Liver (tissue), 9 donors: ENCODE measurements around the gene UPF1. TPM values are rescaled to one million over a fixed set of nuclear protein-coding genes. Genes with fewer than 3 reads are reported as not detected.
A peak's percentile ranks its signal among the peaks of the same experiment; 100 is the strongest.

ENCODE experiments used
- DNase-seq: peaks from one replicate; pipeline ENCODE4 v3.0.0-alpha.2; 2017; ENCODE audit warnings: low spot score
- H3K27ac ChIP-seq, 2 donors: one replicate each; pipeline ENCODE4 v1.7.0; 2013; ENCODE audit warnings: inconsistent platforms in 2 of 2, low read length in 2 of 2, control low read depth in 1 of 2, low read depth in 1 of 2, mild to moderate bottlenecking in 1 of 2
- H3K27me3 ChIP-seq, 4 donors: one replicate each; pipeline versions ENCODE4 v1.6.1 to v1.7.0; 2013; ENCODE audit warnings: low read length in 3 of 4, inconsistent platforms in 1 of 4, mild to moderate bottlenecking in 1 of 4, moderate library complexity in 1 of 4; ENCODE audit not compliant: control insufficient read depth in 4 of 4, insufficient read depth in 4 of 4
- H3K36me3 ChIP-seq, 4 donors: one replicate each; pipeline versions ENCODE4 v1.6.1 to v1.7.0; 2013; ENCODE audit warnings: low read length in 3 of 4, mild to moderate bottlenecking in 3 of 4, low read depth in 1 of 4, moderate library complexity in 1 of 4; ENCODE audit not compliant: control insufficient read depth in 4 of 4, insufficient read depth in 3 of 4
- H3K4me1 ChIP-seq, 4 donors: one replicate each; pipeline versions ENCODE4 v1.6.1 to v1.7.0; 2013; ENCODE audit warnings: low read length in 3 of 4, mild to moderate bottlenecking in 3 of 4, moderate library complexity in 1 of 4; ENCODE audit not compliant: control insufficient read depth in 4 of 4, insufficient read depth in 4 of 4
- H3K4me3 ChIP-seq, 3 donors: one replicate each; pipeline versions ENCODE4 v1.6.1 to v1.7.0; 2013; ENCODE audit warnings: low read length in 3 of 3, control low read depth in 1 of 3, low read depth in 1 of 3, mild to moderate bottlenecking in 1 of 3
- H3K9ac ChIP-seq, 2 donors: one replicate each; pipeline ENCODE4 v1.7.0; 2013; ENCODE audit warnings: low read length in 2 of 2, mild to moderate bottlenecking in 2 of 2, moderate library complexity in 2 of 2, control low read depth in 1 of 2, low read depth in 1 of 2
- H3K9me3 ChIP-seq, 4 donors: one replicate each; pipeline versions ENCODE4 v1.6.1 to v1.7.0; 2013; ENCODE audit warnings: low read length in 3 of 4; ENCODE audit not compliant: control insufficient read depth in 4 of 4
- ATF3 ChIP-seq: IDR thresholded peaks from 2 replicates; pipeline ENCODE4 v1.6.1; 2016; ENCODE audit warnings: antibody characterized with exemption
- CTCF ChIP-seq: fragments of 150-350 bp; IDR thresholded peaks from 2 replicates; pipeline ENCODE4 v1.5.1; 2017; ENCODE audit warnings: improper control_type of control experiment, low read depth, low read length; ENCODE audit not compliant: missing input control
- EGR1 ChIP-seq, 2 donors: IDR thresholded peaks; 2 replicates each; pipeline ENCODE4 v1.6.1; 2016 to 2018; ENCODE audit warnings: antibody characterized with exemption in 2 of 2, low read depth in 2 of 2
- FOXA1 ChIP-seq: IDR thresholded peaks from 2 replicates; pipeline ENCODE4 v1.6.1; 2016; ENCODE audit warnings: antibody characterized with exemption
- FOXA2 ChIP-seq: IDR thresholded peaks from 2 replicates; pipeline ENCODE4 v1.6.1; 2016; ENCODE audit warnings: antibody characterized with exemption
- GABPA ChIP-seq, 2 donors: IDR thresholded peaks in 1 of 2; conservative IDR thresholded peaks in 1 of 2; 2 replicates each; pipeline ENCODE4 v1.6.1; 2016; ENCODE audit warnings: antibody characterized with exemption in 2 of 2, mild to moderate bottlenecking in 1 of 2, moderate library complexity in 1 of 2
- HNF4A ChIP-seq, 2 donors: conservative IDR thresholded peaks; 2 replicates each; pipeline ENCODE4 v1.6.1; 2016; ENCODE audit warnings: antibody characterized with exemption in 2 of 2, mild to moderate bottlenecking in 2 of 2
- HNF4G ChIP-seq: IDR thresholded peaks from 2 replicates; pipeline ENCODE4 v1.6.1; 2016; ENCODE audit warnings: antibody characterized with exemption
- JUND ChIP-seq, 2 donors: IDR thresholded peaks; 2 replicates each; pipeline ENCODE4 v1.6.1; 2016; ENCODE audit warnings: antibody characterized with exemption in 2 of 2
- NR2F2 ChIP-seq: IDR thresholded peaks from 2 replicates; pipeline ENCODE4 v1.6.1; 2016; ENCODE audit warnings: antibody characterized with exemption
- RAD21 ChIP-seq, 2 donors: IDR thresholded peaks; 2 replicates each; pipeline ENCODE4 v1.6.1; 2016; ENCODE audit warnings: antibody characterized with exemption in 2 of 2, mild to moderate bottlenecking in 2 of 2
- RXRA ChIP-seq, 2 donors: IDR thresholded peaks; 2 replicates each; pipeline ENCODE4 v1.6.1; 2017 to 2018; ENCODE audit warnings: antibody characterized with exemption in 2 of 2, mild to moderate bottlenecking in 1 of 2
- SP1 ChIP-seq: IDR thresholded peaks from 2 replicates; pipeline ENCODE4 v1.6.1; 2018; ENCODE audit warnings: antibody characterized with exemption, mild to moderate bottlenecking
- TAF1 ChIP-seq: conservative IDR thresholded peaks from 2 replicates; pipeline ENCODE4 v1.6.1; 2016; ENCODE audit warnings: antibody characterized with exemption, mild to moderate bottlenecking
- YY1 ChIP-seq: IDR thresholded peaks from 2 replicates; pipeline ENCODE4 v1.6.1; 2016; ENCODE audit warnings: antibody characterized with exemption, mild to moderate bottlenecking
- WGBS: extraction: QIAGEN DNeasy Blood & Tissue Kit; methylation state at CpG from one replicate; pipeline ENCODE4 v1.1.7; 2013; 5-methylcytosine and 5-hydroxymethylcytosine counted together
- polyA plus RNA-seq, 2 donors: library from polyadenylated mRNA; stranded (reverse) in 1 of 2; unstranded in 1 of 2; fragments of 200-250 nt in 1 of 2; fragments of >200 nt in 1 of 2; fragmentation: Nextera tagmentation in 1 of 2; extraction: Ambion mirVana in 1 of 2; gene quantifications; one replicate each; pipeline versions ENCODE4 v1.2.1 to v1.2.3, GENCODE V29; 2013 to 2015
- total RNA-seq, 2 donors: library from RNA; depleted of rRNA; stranded (reverse); fragments of >200 nt; gene quantifications; one replicate each; pipeline ENCODE4 v1.2.3, GENCODE V29; 2014
- TF ChIP-seq, protein P1 (sequence below): IDR thresholded peaks from 2 replicates; pipeline ENCODE4 v1.6.1; 2016; ENCODE audit warnings: antibody characterized with exemption
- TF ChIP-seq, protein P2 (sequence below): IDR thresholded peaks from 2 replicates; pipeline ENCODE4 v1.6.1; 2016; ENCODE audit warnings: antibody characterized with exemption, mild to moderate bottlenecking
- TF ChIP-seq, protein P3 (sequence below): IDR thresholded peaks from 2 replicates; pipeline ENCODE4 v1.6.1; 2016; ENCODE audit warnings: antibody characterized with exemption
- donor health status: healthy.
- donor health status: healthy.
- donor health status: healthy.
- donor health status: healthy.
- donor health status: healthy.

Gene UPF1
- total and polyA plus RNA-seq, 4 donors: 5.7 to 51.0 (median 35.2) TPM

- H3K4me3 ChIP-seq: no peak overlapping the region
- WGBS: 85% methylated on average over 24 of the region's 24 CpGs
- no peak for DNase-seq
- peaks cover 0 to 31% (median 11%) of the 10 kb centered on the region in 4 donors for H3K4me1 ChIP-seq
- H3K36me3 ChIP-seq: peaks cover 13 to 37% (median 24%) of the 10 kb centered on the region in 4 donors
- H3K27ac ChIP-seq: peak overlapping the region; percentile 39 to 71
- H3K9ac ChIP-seq: no peak overlapping the region
- H3K27me3 ChIP-seq: no peaks in the 10 kb centered on the region
- no peak for TF ChIP-seq NR2F2
- no peak for TF ChIP-seq JUND (IDR thresholded peaks at IDR 0.05)
- TF ChIP-seq ATF3: no peak
- TF ChIP-seq EGR1 (IDR thresholded peaks at IDR 0.05; ENCODE audit: low read depth in 2 of 2): no peak
- TF ChIP-seq FOXA1: no peak
- TF ChIP-seq, protein P1, sequence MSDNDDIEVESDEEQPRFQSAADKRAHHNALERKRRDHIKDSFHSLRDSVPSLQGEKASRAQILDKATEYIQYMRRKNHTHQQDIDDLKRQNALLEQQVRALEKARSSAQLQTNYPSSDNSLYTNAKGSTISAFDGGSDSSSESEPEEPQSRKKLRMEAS: no peak
- no peak for TF ChIP-seq HNF4A (conservative IDR thresholded peaks at IDR 0.05)
- TF ChIP-seq, protein P2, sequence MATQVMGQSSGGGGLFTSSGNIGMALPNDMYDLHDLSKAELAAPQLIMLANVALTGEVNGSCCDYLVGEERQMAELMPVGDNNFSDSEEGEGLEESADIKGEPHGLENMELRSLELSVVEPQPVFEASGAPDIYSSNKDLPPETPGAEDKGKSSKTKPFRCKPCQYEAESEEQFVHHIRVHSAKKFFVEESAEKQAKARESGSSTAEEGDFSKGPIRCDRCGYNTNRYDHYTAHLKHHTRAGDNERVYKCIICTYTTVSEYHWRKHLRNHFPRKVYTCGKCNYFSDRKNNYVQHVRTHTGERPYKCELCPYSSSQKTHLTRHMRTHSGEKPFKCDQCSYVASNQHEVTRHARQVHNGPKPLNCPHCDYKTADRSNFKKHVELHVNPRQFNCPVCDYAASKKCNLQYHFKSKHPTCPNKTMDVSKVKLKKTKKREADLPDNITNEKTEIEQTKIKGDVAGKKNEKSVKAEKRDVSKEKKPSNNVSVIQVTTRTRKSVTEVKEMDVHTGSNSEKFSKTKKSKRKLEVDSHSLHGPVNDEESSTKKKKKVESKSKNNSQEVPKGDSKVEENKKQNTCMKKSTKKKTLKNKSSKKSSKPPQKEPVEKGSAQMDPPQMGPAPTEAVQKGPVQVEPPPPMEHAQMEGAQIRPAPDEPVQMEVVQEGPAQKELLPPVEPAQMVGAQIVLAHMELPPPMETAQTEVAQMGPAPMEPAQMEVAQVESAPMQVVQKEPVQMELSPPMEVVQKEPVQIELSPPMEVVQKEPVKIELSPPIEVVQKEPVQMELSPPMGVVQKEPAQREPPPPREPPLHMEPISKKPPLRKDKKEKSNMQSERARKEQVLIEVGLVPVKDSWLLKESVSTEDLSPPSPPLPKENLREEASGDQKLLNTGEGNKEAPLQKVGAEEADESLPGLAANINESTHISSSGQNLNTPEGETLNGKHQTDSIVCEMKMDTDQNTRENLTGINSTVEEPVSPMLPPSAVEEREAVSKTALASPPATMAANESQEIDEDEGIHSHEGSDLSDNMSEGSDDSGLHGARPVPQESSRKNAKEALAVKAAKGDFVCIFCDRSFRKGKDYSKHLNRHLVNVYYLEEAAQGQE: no peak
- no peak for TF ChIP-seq RAD21 (IDR thresholded peaks at IDR 0.05)
- no peak for TF ChIP-seq TAF1
- no peak for TF ChIP-seq HNF4G
- no peak for TF ChIP-seq RXRA (IDR thresholded peaks at IDR 0.05)
- TF ChIP-seq, protein P3, sequence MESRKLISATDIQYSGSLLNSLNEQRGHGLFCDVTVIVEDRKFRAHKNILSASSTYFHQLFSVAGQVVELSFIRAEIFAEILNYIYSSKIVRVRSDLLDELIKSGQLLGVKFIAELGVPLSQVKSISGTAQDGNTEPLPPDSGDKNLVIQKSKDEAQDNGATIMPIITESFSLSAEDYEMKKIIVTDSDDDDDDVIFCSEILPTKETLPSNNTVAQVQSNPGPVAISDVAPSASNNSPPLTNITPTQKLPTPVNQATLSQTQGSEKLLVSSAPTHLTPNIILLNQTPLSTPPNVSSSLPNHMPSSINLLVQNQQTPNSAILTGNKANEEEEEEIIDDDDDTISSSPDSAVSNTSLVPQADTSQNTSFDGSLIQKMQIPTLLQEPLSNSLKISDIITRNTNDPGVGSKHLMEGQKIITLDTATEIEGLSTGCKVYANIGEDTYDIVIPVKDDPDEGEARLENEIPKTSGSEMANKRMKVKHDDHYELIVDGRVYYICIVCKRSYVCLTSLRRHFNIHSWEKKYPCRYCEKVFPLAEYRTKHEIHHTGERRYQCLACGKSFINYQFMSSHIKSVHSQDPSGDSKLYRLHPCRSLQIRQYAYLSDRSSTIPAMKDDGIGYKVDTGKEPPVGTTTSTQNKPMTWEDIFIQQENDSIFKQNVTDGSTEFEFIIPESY: no peak
- no peak for TF ChIP-seq SP1
- no peak for TF ChIP-seq FOXA2
- no peak for TF ChIP-seq GABPA (IDR thresholded peaks at IDR 0.05 in 1 of 2, conservative IDR thresholded peaks at IDR 0.05 in 1 of 2)
- no peak for TF ChIP-seq YY1
- no peak for TF ChIP-seq CTCF
- no peaks in the 10 kb centered on the region for H3K9me3 ChIP-seq
These were observed 16.0 kb downstream of the UPF1 start for GRCh38 chr19:18847549-18848463.
